Measurements from ENCODE around the gene OBP2B. TPM values are rescaled to one million over a fixed set of nuclear protein-coding genes. Genes with fewer than 3 reads are reported as not detected.
A peak's percentile ranks its signal among the peaks of the same experiment; 100 is the strongest.

The OBP2B gene
- polyA plus RNA-seq, 1 donor from 2014 or later, result not detected

GRCh38 chr9:133163504-133164172 is 45.4 kb downstream of the OBP2B start, which contains the start of gene GBGT1:
Gene GBGT1, minus strand, starts transcription at chr9:133163914. Its CDS starts 1,502 bp downstream, at chr9:133162412.
- Histone ChIP-seq H3K79me2 (replicated peaks; ENCODE audit: insufficient read depth, low read length) (no peaks in the 10 kb centered on the region), H3K9me3 (ENCODE audit: low read length) (no peaks in the 10 kb centered on the region), H3K27ac (ENCODE audit: low read length) (no peak within 1 kb of the TSS), H2AFZ (ENCODE audit: low read depth, low read length) (no peak within 1 kb of the TSS), H4K20me1 (ENCODE audit: insufficient read depth) (no peaks in the 10 kb centered on the region), H3K9me2 (ENCODE audit: insufficient read depth, low read length) (no peaks in the 10 kb centered on the region), H3K9ac (ENCODE audit: low read length) (no peak within 1 kb of the TSS), H3K27me3 (ENCODE audit: insufficient read depth, low read depth, low read length) (peaks cover 9% of the 10 kb centered on the region), H3K36me3 (ENCODE audit: insufficient read depth, low read length) (no peaks in the 10 kb centered on the region), H3K4me2 (ENCODE audit: low read length) (no peak within 1 kb of the TSS), H3K4me3 (ENCODE audit: low read length) (peak within 1 kb of the TSS; percentile 30), H3F3A (ENCODE audit: insufficient read depth, low read length, poor library complexity, severe bottlenecking) (no peaks in the 10 kb centered on the region)
- TF ChIP-seq MXI1 (conservative IDR thresholded peaks at IDR 0.05; ENCODE audit: poor library complexity, severe bottlenecking) (no peak), EP300 (conservative IDR thresholded peaks at IDR 0.05; ENCODE audit: poor library complexity, severe bottlenecking) (no peak)

- Histone ChIP-seq H3K4me3 (ENCODE audit: low read length) (no peak overlapping the region), H3K4me2 (ENCODE audit: low read length) (no peak overlapping the region), H3K79me2 (replicated peaks; ENCODE audit: insufficient read depth, low read length) (no peaks in the 10 kb centered on the region), H4K20me1 (ENCODE audit: insufficient read depth) (no peaks in the 10 kb centered on the region), H3F3A (ENCODE audit: insufficient read depth, low read length, poor library complexity, severe bottlenecking) (no peaks in the 10 kb centered on the region), H2AFZ (ENCODE audit: low read depth, low read length) (no peak overlapping the region), H3K9me3 (ENCODE audit: low read length) (no peaks in the 10 kb centered on the region), H3K27me3 (ENCODE audit: insufficient read depth, low read depth, low read length) (peaks cover 9% of the 10 kb centered on the region), H3K27ac (ENCODE audit: low read length) (no peak overlapping the region), H3K36me3 (ENCODE audit: insufficient read depth, low read length) (no peaks in the 10 kb centered on the region), H3K9ac (ENCODE audit: low read length) (no peak overlapping the region), H3K9me2 (ENCODE audit: insufficient read depth, low read length) (no peaks in the 10 kb centered on the region)
- TF ChIP-seq EZH2 (IDR thresholded peaks at IDR 0.05; ENCODE audit: borderline replicate concordance, insufficient read depth, low read length, poor library complexity, severe bottlenecking) (no peak), TAF1 (IDR thresholded peaks at IDR 0.05; ENCODE audit: low read depth) (no peak), SMC3 (conservative IDR thresholded peaks at IDR 0.05; ENCODE audit: poor library complexity) (no peak), EP300 (conservative IDR thresholded peaks at IDR 0.05; ENCODE audit: poor library complexity, severe bottlenecking) (no peak), POLR2AphosphoS5 (IDR thresholded peaks at IDR 0.05) (no peak), REST (IDR thresholded peaks at IDR 0.05; ENCODE audit: borderline replicate concordance) (no peak), RAD21 (conservative IDR thresholded peaks at IDR 0.05) (no peak), MXI1 (conservative IDR thresholded peaks at IDR 0.05; ENCODE audit: poor library complexity, severe bottlenecking) (no peak), CTCF (IDR thresholded peaks at IDR 0.05; ENCODE audit: poor library complexity, severe bottlenecking) (no peak)
These were observed 46.1 kb downstream of the OBP2B start for GRCh38 chr9:133162861-133163503.

Data from neural cell (in vitro differentiated cells).